ENCODE results near the gene C1QTNF9B. TPM values are rescaled to one million over a fixed set of nuclear protein-coding genes. Genes with fewer than 3 reads are reported as not detected.

Gene C1QTNF9B
- total RNA-seq, 1 donor: not detected

- TF ChIP-seq, protein P1, sequence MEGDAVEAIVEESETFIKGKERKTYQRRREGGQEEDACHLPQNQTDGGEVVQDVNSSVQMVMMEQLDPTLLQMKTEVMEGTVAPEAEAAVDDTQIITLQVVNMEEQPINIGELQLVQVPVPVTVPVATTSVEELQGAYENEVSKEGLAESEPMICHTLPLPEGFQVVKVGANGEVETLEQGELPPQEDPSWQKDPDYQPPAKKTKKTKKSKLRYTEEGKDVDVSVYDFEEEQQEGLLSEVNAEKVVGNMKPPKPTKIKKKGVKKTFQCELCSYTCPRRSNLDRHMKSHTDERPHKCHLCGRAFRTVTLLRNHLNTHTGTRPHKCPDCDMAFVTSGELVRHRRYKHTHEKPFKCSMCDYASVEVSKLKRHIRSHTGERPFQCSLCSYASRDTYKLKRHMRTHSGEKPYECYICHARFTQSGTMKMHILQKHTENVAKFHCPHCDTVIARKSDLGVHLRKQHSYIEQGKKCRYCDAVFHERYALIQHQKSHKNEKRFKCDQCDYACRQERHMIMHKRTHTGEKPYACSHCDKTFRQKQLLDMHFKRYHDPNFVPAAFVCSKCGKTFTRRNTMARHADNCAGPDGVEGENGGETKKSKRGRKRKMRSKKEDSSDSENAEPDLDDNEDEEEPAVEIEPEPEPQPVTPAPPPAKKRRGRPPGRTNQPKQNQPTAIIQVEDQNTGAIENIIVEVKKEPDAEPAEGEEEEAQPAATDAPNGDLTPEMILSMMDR (IDR thresholded peaks at IDR 0.05; ENCODE audit: insufficient read depth, low read length): no peak
- no peak overlapping the region for H3K4me3 ChIP-seq (ENCODE audit: low read depth, low read length)
- DNase-seq (ENCODE audit: low read depth): no peak
Measured at GRCh38 chr13:23923031-23923430, 25.7 kb upstream of the C1QTNF9B start.

DNA sequence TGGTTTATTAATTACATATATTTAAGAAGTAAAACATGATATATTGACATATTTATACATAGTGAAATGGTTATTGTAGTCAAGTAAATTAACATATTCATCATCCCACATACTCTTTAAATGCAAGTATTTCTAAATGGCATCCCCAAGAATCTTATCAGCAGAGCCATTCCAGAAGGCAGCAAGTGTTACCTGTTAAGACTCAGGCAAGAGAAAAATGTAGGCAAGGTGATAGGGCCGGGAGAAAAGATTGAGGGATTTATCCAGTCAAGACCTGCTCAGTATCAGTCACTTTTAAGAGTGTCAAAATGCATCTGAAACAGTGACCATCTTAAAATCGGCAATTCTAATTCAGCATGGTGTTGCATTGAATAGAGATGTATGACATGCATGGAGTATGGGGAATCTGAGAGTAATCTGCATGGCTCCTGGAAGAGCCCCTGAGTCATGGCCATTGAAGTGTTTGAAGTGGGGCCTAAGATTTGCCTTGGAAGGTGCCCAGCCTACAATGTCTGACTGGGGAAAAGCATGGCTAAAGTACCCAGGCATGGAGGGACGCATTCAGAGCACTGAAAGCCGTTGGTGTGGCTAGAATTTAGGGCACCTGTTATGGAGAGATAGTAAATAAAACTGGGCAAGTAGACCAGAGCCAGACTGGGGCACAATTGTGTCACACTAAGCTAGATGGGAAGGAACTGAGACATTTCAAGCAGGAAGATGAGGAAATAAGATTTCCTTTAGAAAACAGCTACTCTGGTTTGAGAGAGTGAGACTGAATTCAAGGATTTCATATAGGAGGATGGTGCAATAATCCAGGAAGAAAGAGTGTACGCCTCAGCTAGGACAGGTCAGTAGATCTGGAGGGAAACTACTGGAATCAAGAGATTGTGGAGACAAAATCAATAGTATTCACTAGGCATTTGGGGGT, 25.0 kb upstream of the C1QTNF9B start:
- TF ChIP-seq, protein P1 (IDR thresholded peaks at IDR 0.05; ENCODE audit: insufficient read depth, low read length): no peak
- no peak for DNase-seq (ENCODE audit: low read depth)
- H3K4me3 ChIP-seq (ENCODE audit: low read depth, low read length): no peak overlapping the region

GRCh38 chr13:23921451-23921888, 24.2 kb upstream of the C1QTNF9B start:
- DNase-seq (ENCODE audit: low read depth): peak; percentile 73

GRCh38 chr13:23919006-23919405, 21.7 kb upstream of the C1QTNF9B start:
- no peak for DNase-seq (ENCODE audit: low read depth)
- no peak overlapping the region for H3K4me3 ChIP-seq (ENCODE audit: low read depth, low read length)
- TF ChIP-seq, protein P1 (IDR thresholded peaks at IDR 0.05; ENCODE audit: insufficient read depth, low read length): no peak

More at GRCh38 chr13:23921451-23921888, 24.2 kb upstream of the C1QTNF9B start:
- no peak overlapping the region for H3K4me3 ChIP-seq (ENCODE audit: low read depth, low read length)
- TF ChIP-seq, protein P1 (IDR thresholded peaks at IDR 0.05; ENCODE audit: insufficient read depth, low read length): peak; percentile 64

GRCh38 chr13:23918208-23918607, 20.9 kb upstream of the C1QTNF9B start:
- H3K4me3 ChIP-seq (ENCODE audit: low read depth, low read length): no peak overlapping the region
- TF ChIP-seq, protein P1 (IDR thresholded peaks at IDR 0.05; ENCODE audit: insufficient read depth, low read length): no peak
- no peak for DNase-seq (ENCODE audit: low read depth)

- H3K4me3 ChIP-seq (ENCODE audit: low read depth, low read length): no peak overlapping the region
- TF ChIP-seq, protein P1 (IDR thresholded peaks at IDR 0.05; ENCODE audit: insufficient read depth, low read length): no peak
Measured at GRCh38 chr13:23915308-23915707, 18.0 kb upstream of the C1QTNF9B start.

More at GRCh38 chr13:23915308-23915707, 18.0 kb upstream of the C1QTNF9B start:
- DNase-seq (ENCODE audit: low read depth): no peak

Measured in fibroblast of the aortic adventitia (primary cell).